Erythroblast (primary cell): ENCODE data around the gene MINDY4B.

Source experiments
- GATA1 ChIP-seq: IDR thresholded peaks from 2 replicates; pipeline ENCODE4 v1.6.1; 2011; ENCODE audit warnings: low read depth, mild to moderate bottlenecking, control low read depth, low read length, moderate library complexity
- POLR2A ChIP-seq: IDR thresholded peaks from 2 replicates; pipeline ENCODE4 v1.6.1; 2011; ENCODE audit warnings: mild to moderate bottlenecking, low read length

- no peak for TF ChIP-seq POLR2A
- TF ChIP-seq GATA1 = no peak
Observed at GRCh38 chr3:150912501-150912900, 7.3 kb upstream of the MINDY4B start.
